ENCODE results near the gene RIC3.

GRCh38 chr11:8067929-8068575 is 100.8 kb downstream of the RIC3 start:
- no peak for TF ChIP-seq POLR2AphosphoS5 (IDR thresholded peaks at IDR 0.05)
- no peak for TF ChIP-seq CTCF (IDR thresholded peaks at IDR 0.05)
- TF ChIP-seq POLR2A (IDR thresholded peaks at IDR 0.05), result no peak
